Kidney epithelial cell (primary cell): ENCODE data around the gene SYTL3. TPM values are rescaled to one million over a fixed set of nuclear protein-coding genes. Genes with fewer than 3 reads are reported as not detected.

Experiments used
- DNase-seq: peaks from one replicate; pipeline ENCODE4 v3.0.0-alpha.2; 2010; ENCODE audit warnings: low read depth
- H3K27me3 ChIP-seq: 2 replicates; pipeline ENCODE4 v1.6.0; 2011; ENCODE audit warnings: low read length; ENCODE audit not compliant: control insufficient read depth, insufficient read depth
- H3K36me3 ChIP-seq: 2 replicates; pipeline ENCODE4 v1.5.1; 2011; ENCODE audit warnings: low read length; ENCODE audit not compliant: control insufficient read depth, insufficient read depth
- H3K4me3 ChIP-seq: 2 replicates; pipeline ENCODE4 v1.5.1; 2011; ENCODE audit warnings: low read depth, mild to moderate bottlenecking, control low read depth, low read length
- total RNA-seq: library from RNA; depleted of rRNA; stranded (reverse); fragments of >200 nt; gene quantifications from 2 replicates; pipeline ENCODE4 v1.2.3, GENCODE V29; 2015
- TF ChIP-seq, protein P1 (sequence below): IDR thresholded peaks from 2 replicates; pipeline ENCODE4 v1.5.1; 2011; ENCODE audit warnings: mild to moderate bottlenecking, moderate library complexity, low read length, control low read depth, inconsistent platforms; ENCODE audit not compliant: insufficient read depth, poor library complexity, severe bottlenecking

The SYTL3 gene
- total RNA-seq, 1 donor from 2014 or later, result 3.6 TPM

DNA sequence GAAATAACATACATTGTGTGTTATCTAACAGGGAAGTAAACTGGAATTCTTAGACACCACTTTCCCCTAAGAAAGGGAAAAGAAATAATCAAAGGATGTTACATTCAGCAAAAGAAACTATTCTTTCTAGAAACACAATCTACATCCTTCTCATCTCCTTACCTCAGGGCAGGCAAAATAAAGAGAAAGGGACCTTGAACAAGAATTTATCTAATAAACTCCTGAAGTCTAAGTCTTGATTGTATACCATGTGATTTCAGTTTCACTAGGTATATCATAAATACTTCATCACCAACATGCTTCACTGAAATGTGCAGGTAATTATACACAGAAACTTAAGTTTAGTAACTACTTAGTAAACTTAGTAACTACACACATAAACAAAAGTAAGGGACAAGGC, 154.4 kb downstream of the SYTL3 start:
- Histone ChIP-seq H3K36me3 (peaks cover 1% of the 10 kb centered on the region), H3K27me3 (no peaks in the 10 kb centered on the region), H3K4me3 (no peak overlapping the region)
- no peak for DNase-seq
- TF ChIP-seq, protein P1, sequence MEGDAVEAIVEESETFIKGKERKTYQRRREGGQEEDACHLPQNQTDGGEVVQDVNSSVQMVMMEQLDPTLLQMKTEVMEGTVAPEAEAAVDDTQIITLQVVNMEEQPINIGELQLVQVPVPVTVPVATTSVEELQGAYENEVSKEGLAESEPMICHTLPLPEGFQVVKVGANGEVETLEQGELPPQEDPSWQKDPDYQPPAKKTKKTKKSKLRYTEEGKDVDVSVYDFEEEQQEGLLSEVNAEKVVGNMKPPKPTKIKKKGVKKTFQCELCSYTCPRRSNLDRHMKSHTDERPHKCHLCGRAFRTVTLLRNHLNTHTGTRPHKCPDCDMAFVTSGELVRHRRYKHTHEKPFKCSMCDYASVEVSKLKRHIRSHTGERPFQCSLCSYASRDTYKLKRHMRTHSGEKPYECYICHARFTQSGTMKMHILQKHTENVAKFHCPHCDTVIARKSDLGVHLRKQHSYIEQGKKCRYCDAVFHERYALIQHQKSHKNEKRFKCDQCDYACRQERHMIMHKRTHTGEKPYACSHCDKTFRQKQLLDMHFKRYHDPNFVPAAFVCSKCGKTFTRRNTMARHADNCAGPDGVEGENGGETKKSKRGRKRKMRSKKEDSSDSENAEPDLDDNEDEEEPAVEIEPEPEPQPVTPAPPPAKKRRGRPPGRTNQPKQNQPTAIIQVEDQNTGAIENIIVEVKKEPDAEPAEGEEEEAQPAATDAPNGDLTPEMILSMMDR, result no peak

GRCh38 chr6:158805698-158806377, 156.0 kb downstream of the SYTL3 start:
- TF ChIP-seq, protein P1, result no peak
- H3K27me3 ChIP-seq, result no peaks in the 10 kb centered on the region
- H3K36me3 ChIP-seq, result peaks cover 1% of the 10 kb centered on the region
- no peak overlapping the region for H3K4me3 ChIP-seq
- no peak for DNase-seq

- Histone ChIP-seq H3K36me3 (peaks cover 1% of the 10 kb centered on the region), H3K27me3 (no peaks in the 10 kb centered on the region), H3K4me3 (no peak overlapping the region)
- TF ChIP-seq, protein P1, result no peak
- no peak for DNase-seq
Observed at GRCh38 chr6:158807515-158808441, 157.9 kb downstream of the SYTL3 start.

GRCh38 chr6:158808442-158808833, 158.6 kb downstream of the SYTL3 start:
- Histone ChIP-seq H3K4me3 (no peak overlapping the region), H3K27me3 (no peaks in the 10 kb centered on the region), H3K36me3 (peaks cover 1% of the 10 kb centered on the region)
- TF ChIP-seq, protein P1, result no peak
- DNase-seq, result no peak

GRCh38 chr6:158808941-158809678, 159.3 kb downstream of the SYTL3 start:
- H3K4me3 ChIP-seq, result no peak overlapping the region
- DNase-seq, result no peak
- H3K36me3 ChIP-seq, result peaks cover 1% of the 10 kb centered on the region
- H3K27me3 ChIP-seq, result no peaks in the 10 kb centered on the region
- TF ChIP-seq, protein P1, result no peak
